Astrocyte of the cerebellum (primary cell): ENCODE measurements around the gene KCNMB2.
A peak's percentile ranks its signal among the peaks of the same experiment; 100 is the strongest.

Experiments used
- DNase-seq: peaks from one replicate; pipeline ENCODE4 v3.0.0-alpha.2; 2011; ENCODE audit warnings: low read depth
- H3K4me3 ChIP-seq: 2 replicates; pipeline ENCODE4 v1.5.1; 2011; ENCODE audit warnings: mild to moderate bottlenecking, low read depth, low read length, moderate library complexity
- in situ Hi-C: cut with HindIII; loops from 2 replicates; pipeline ENCODE4 v1.10.0; 2017; ENCODE audit warnings: low sequenced_read_pairs
- TF ChIP-seq, protein P1 (sequence below): IDR thresholded peaks from 2 replicates; pipeline ENCODE4 v1.5.1; 2012; ENCODE audit warnings: low read length, low read depth, moderate library complexity, mild to moderate bottlenecking; ENCODE audit errors: missing control alignments

Gene KCNMB2

DNA sequence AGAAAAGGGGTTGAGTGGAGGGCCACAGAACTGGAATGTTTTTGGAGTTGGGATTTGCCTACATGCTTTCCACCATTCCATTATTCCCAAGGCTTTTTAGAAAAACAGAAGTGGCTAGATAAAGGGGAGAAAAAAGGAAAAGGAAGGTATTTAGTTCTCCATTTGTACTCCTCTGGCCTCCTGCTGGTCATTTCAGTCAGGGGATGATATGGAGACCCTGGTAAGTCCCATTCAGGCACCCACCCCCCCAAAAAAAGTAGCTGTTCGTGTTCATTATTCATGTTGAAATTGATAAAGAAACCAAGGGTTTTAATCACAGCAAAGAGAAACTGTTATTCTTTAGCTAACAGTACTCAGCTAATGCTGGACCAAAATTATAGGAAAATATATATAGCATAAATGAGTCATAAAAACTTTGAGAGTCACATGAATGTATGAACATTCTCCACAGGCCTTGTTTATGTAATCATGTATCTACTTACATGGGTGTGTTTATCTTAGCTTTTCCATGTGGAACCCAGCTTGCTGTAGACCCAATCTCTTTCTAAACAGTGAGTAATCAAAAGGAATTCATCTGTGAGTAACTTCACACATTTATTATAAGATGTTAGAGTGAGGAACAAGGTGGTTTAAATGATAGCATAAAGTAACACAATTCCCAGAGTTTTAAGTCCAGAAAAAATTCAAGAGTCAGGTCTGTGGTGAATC is 167.2 kb downstream of the KCNMB2 start:
- no peak overlapping the region for H3K4me3 ChIP-seq
- peak; percentile 57 for DNase-seq
- in situ Hi-C loops = no loop called here
- TF ChIP-seq, protein P1, sequence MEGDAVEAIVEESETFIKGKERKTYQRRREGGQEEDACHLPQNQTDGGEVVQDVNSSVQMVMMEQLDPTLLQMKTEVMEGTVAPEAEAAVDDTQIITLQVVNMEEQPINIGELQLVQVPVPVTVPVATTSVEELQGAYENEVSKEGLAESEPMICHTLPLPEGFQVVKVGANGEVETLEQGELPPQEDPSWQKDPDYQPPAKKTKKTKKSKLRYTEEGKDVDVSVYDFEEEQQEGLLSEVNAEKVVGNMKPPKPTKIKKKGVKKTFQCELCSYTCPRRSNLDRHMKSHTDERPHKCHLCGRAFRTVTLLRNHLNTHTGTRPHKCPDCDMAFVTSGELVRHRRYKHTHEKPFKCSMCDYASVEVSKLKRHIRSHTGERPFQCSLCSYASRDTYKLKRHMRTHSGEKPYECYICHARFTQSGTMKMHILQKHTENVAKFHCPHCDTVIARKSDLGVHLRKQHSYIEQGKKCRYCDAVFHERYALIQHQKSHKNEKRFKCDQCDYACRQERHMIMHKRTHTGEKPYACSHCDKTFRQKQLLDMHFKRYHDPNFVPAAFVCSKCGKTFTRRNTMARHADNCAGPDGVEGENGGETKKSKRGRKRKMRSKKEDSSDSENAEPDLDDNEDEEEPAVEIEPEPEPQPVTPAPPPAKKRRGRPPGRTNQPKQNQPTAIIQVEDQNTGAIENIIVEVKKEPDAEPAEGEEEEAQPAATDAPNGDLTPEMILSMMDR = no peak

DNA sequence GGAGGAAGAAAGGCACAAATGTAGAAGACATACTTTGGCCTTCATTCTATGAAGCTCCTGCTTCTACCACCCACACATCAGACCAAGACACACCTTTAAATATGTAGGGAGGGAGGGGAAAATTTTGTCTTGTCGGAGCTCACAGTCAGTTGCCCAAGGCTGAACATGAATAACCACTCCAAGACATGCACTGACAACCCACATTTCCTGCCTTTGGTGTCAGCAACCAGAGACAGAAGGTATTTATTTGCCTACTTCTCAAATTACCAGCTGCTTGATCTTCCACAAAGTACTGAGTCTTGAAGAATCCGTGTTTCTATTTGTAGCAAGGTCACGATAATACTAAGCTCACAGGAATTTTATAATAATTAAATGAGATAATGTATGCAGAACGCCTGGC is 169.7 kb downstream of the KCNMB2 start:
- no peak for DNase-seq
- TF ChIP-seq, protein P1 = no peak
- no peak overlapping the region for H3K4me3 ChIP-seq
- in situ Hi-C loops = no loop called here

DNA sequence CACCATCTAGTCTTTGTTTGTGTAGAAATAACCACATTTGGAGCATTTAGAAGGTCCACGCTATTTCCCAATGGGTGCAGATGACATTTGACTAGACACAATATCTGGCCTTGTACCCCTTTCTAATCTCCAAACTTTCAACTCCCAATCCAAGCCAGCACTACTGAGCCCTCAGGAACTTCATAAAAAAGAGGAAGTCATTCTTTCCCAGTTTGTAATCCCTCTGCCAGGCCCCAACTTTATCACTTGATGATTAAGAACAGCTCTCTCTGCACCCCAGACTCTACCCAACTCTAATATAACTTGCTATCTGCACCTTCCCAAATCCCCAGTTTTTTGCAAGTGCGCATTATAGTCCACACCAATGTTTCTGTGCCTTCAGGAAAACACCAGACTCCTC is 170.2 kb downstream of the KCNMB2 start:
- no peak overlapping the region for H3K4me3 ChIP-seq
- in situ Hi-C loops = no loop called here
- DNase-seq = no peak
- TF ChIP-seq, protein P1 = no peak

DNA sequence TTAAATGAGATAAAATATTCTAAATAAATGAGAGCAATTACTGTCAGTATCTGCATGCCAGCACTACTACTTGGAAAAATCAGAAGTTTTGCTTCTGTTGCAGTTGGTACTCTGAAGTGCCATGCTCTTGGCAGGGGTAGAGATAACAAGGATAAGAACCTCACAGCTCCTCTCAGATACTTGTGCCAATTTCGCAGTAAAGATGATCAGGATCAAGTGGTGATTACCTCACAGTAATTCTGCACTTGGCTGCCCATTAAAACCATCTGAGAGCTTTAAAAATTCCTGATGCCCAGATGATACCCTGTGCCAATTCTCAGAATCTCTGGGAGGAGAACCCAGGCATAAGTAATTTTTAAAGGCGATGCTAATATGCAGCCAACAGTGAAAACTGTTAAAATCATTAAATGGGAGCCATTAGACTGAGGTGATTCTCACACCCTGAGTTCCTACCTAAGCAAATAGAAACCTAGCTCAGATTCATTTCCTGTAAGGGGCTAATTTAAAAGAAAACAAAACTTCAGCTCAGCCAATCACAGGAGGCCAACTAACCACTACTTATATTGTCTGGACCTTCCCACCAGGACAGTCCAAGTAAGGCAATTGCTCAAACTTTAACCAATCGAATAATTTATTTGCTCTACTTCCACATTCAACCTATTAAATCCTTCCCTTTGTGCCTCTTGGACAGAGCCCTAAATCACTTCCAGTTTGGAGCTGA is 171.2 kb downstream of the KCNMB2 start:
- TF ChIP-seq, protein P1 = no peak
- in situ Hi-C loops = no loop called here
- DNase-seq = no peak
- no peak overlapping the region for H3K4me3 ChIP-seq

DNA sequence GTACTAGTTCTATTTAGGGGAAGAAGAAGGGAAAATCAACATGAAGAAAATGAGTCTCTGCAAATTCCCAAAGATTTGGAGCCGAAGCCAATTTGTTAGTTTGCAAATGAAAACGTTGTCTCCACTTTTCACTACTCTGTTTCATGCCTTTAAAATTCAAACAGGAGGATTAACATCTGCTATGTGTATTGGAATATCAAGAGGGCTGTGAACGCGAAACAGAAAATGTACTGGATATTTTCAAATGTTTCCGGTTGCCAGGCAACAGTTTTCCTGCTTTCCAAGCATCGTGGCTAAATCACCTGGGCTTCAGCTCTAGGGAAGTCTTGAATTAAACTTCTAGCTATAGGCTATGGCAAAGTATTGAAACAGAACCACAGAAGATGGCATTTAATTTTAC is 172.8 kb downstream of the KCNMB2 start:
- TF ChIP-seq, protein P1 = no peak
- in situ Hi-C loops = no loop called here
- no peak for DNase-seq
- H3K4me3 ChIP-seq = no peak overlapping the region

DNA sequence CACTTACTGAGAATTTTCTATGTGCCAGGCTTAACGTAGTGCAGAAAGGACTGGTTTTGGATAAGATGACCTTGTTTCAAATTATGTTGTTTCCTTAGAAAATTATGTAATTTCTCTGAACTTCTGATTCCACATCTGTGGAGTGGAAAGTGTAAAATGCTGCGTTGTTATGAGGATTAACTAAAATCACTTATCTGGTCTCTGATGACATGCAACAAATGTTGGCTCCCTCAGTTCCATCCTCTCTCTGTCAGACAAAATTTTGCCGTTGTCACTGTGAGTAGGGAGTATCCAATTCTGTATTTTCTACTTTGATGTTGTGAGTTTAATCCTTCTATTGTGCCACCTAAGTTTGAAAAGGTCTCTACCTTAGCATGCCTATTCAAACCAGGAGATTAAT is 175.5 kb downstream of the KCNMB2 start:
- TF ChIP-seq, protein P1 = no peak
- no peak for DNase-seq
- in situ Hi-C loops = no loop called here

More for the DNA sequence above, 175.5 kb downstream of the KCNMB2 start:
- no peak overlapping the region for H3K4me3 ChIP-seq
